ENCODE results near the gene TSPOAP1. TPM values are rescaled to one million over a fixed set of nuclear protein-coding genes. Genes with fewer than 3 reads are reported as not detected.
"Not testable (repeated sequence)": the region's sequence is repeated elsewhere in the genome, so short reads cannot be mapped to it uniquely, and the experiment has no call there.

Gene TSPOAP1
- total RNA-seq, 4 donors from 2014 or later, result 0.72 to 1.6 (median 1.0) TPM

- H3K27me3 ChIP-seq, result no peaks in the 10 kb centered on the region
- TF ChIP-seq CTCF (IDR thresholded peaks at IDR 0.05 in 4 of 5, conservative IDR thresholded peaks at IDR 0.05 in 1 of 5) (no peak), POLR2A (IDR thresholded peaks at IDR 0.05) (no peak)
Measured at GRCh38 chr17:58344791-58345157, 16.2 kb upstream of the TSPOAP1 start.

GRCh38 chr17:58344047-58344790 lies 15.6 kb upstream of the TSPOAP1 start:
- H3K4me3 ChIP-seq, result no peak overlapping the region
- no peak for TF ChIP-seq POLR2A (IDR thresholded peaks at IDR 0.05)
- no peak for TF ChIP-seq CTCF (IDR thresholded peaks at IDR 0.05 in 4 of 5, conservative IDR thresholded peaks at IDR 0.05 in 1 of 5)
- H3K4me1 ChIP-seq, result no peaks in the 10 kb centered on the region
- intact Hi-C loops (cut with DNase I; ENCODE audit: low total_unique reads), result no loop called here
- ATAC-seq (peak in 1 of 2 donors; percentile 24), DNase-seq (no peak)
- H3K9me3 ChIP-seq, result no peaks in the 10 kb centered on the region
- in situ Hi-C loops (cut with MboI; ENCODE audit: low sequenced_read_pairs in 4 of 4), result no loop called here
- no peak overlapping the region for H3K27ac ChIP-seq
- peaks cover 0 to 50% of the 10 kb centered on the region in 2 donors for H3K36me3 ChIP-seq
- no peaks in the 10 kb centered on the region for H3K27me3 ChIP-seq

More at GRCh38 chr17:58344791-58345157, 16.2 kb upstream of the TSPOAP1 start:
- DNase-seq (no peak), ATAC-seq (no peak)
- H3K9me3 ChIP-seq, result no peaks in the 10 kb centered on the region
- no peak overlapping the region for H3K4me3 ChIP-seq
- in situ Hi-C loops (cut with MboI; ENCODE audit: low sequenced_read_pairs in 4 of 4) (no loop called here), intact Hi-C loops (cut with DNase I; ENCODE audit: low total_unique reads) (no loop called here)
- H3K36me3 ChIP-seq, result peaks cover 4 to 55% of the 10 kb centered on the region in 2 donors
- no peak overlapping the region for H3K27ac ChIP-seq
- H3K4me1 ChIP-seq, result no peaks in the 10 kb centered on the region

- in situ Hi-C loops (cut with MboI; ENCODE audit: low sequenced_read_pairs in 4 of 4), result no loop called here
- Histone ChIP-seq H3K27ac (no peak overlapping the region), H3K4me3 (no peak overlapping the region), H3K27me3 (peaks cover 0 to 5% (median 0%) of the 10 kb centered on the region in 3 donors), H3K9me3 (no peaks in the 10 kb centered on the region), H3K36me3 (peaks cover 0 to 39% of the 10 kb centered on the region in 2 donors), H3K4me1 (no peaks in the 10 kb centered on the region)
- ATAC-seq (no peak), DNase-seq (no peak)
- TF ChIP-seq CTCF (IDR thresholded peaks at IDR 0.05 in 4 of 5, conservative IDR thresholded peaks at IDR 0.05 in 1 of 5) (no peak), POLR2A (IDR thresholded peaks at IDR 0.05) (no peak)
- intact Hi-C loops (cut with DNase I; ENCODE audit: low total_unique reads), result no loop called here
Measured at GRCh38 chr17:58343131-58343530, 14.5 kb upstream of the TSPOAP1 start.

- intact Hi-C loops (cut with DNase I; ENCODE audit: low total_unique reads), result no loop called here
- ATAC-seq (no peak), DNase-seq (no peak)
- no peaks in the 10 kb centered on the region for H3K4me1 ChIP-seq
- H3K4me3 ChIP-seq, result no peak overlapping the region
- H3K27ac ChIP-seq, result no peak overlapping the region
- no peak for TF ChIP-seq POLR2A (IDR thresholded peaks at IDR 0.05)
- no peak for TF ChIP-seq CTCF (IDR thresholded peaks at IDR 0.05 in 4 of 5, conservative IDR thresholded peaks at IDR 0.05 in 1 of 5)
- peaks cover 0 to 27% of the 10 kb centered on the region in 2 donors for H3K36me3 ChIP-seq
- in situ Hi-C loops (cut with MboI; ENCODE audit: low sequenced_read_pairs in 4 of 4), result no loop called here
- H3K9me3 ChIP-seq, result no peaks in the 10 kb centered on the region
- peaks cover 0 to 7% (median 0%) of the 10 kb centered on the region in 3 donors for H3K27me3 ChIP-seq
Measured at GRCh38 chr17:58341861-58342475, 13.4 kb upstream of the TSPOAP1 start.

- in situ Hi-C loops (cut with MboI; ENCODE audit: low sequenced_read_pairs in 4 of 4); ATAC-seq; H3K27me3 ChIP-seq; intact Hi-C loops (cut with DNase I; ENCODE audit: low total_unique reads); H3K4me1 ChIP-seq; H3K4me3 ChIP-seq; H3K27ac ChIP-seq; DNase-seq; H3K9me3 ChIP-seq: not testable (repeated sequence)
- peaks cover 0 to 21% of the 10 kb centered on the region in 2 donors for H3K36me3 ChIP-seq
Measured at GRCh38 chr17:58341136-58341860, 12.7 kb upstream of the TSPOAP1 start.

Data from gastrocnemius medialis (tissue), 4 donors.